ENCODE data around the gene NGFR.
"Not testable (repeated sequence)": the region's sequence is repeated elsewhere in the genome, so short reads cannot be mapped to it uniquely, and the experiment has no call there.

NGFR gene

GRCh38 chr17:49496867-49497147 is 1.7 kb downstream of the NGFR start:
- DNase-seq, result no peak

- DNase-seq, result no peak
Measured at GRCh38 chr17:49497148-49498028, 2.3 kb downstream of the NGFR start.

- no peak for DNase-seq
Measured at GRCh38 chr17:49498029-49498615, 3.0 kb downstream of the NGFR start.

- DNase-seq, result no peak
Measured at GRCh38 chr17:49501496-49501895, 6.4 kb downstream of the NGFR start.

GRCh38 chr17:49502254-49502653 is 7.2 kb downstream of the NGFR start:
- DNase-seq, result no peak

- DNase-seq, result not testable (repeated sequence)
Measured at GRCh38 chr17:49502680-49503079, 7.6 kb downstream of the NGFR start.

GRCh38 chr17:49504369-49504768 is 9.3 kb downstream of the NGFR start:
- no peak for DNase-seq

- no peak for DNase-seq
Measured at GRCh38 chr17:49505854-49506253, 10.8 kb downstream of the NGFR start.

- DNase-seq, result no peak
Measured at GRCh38 chr17:49506282-49506681, 11.2 kb downstream of the NGFR start.

GRCh38 chr17:49508061-49508865 is 13.2 kb downstream of the NGFR start:
- no peak for DNase-seq

- no peak for DNase-seq
Measured at GRCh38 chr17:49508866-49509587, 13.9 kb downstream of the NGFR start.

GRCh38 chr17:49509588-49509917 is 14.5 kb downstream of the NGFR start:
- DNase-seq, result no peak

- DNase-seq, result no peak
Measured at GRCh38 chr17:49510059-49510719, 15.1 kb downstream of the NGFR start.

- DNase-seq, result no peak
Measured at GRCh38 chr17:49510720-49511110, 15.6 kb downstream of the NGFR start.

- no peak for DNase-seq
Measured at GRCh38 chr17:49511810-49512209, 16.7 kb downstream of the NGFR start.

GRCh38 chr17:49512296-49513043 is 17.4 kb downstream of the NGFR start:
- no peak for DNase-seq

GRCh38 chr17:49513044-49513395 is 17.9 kb downstream of the NGFR start:
- DNase-seq, result no peak

- DNase-seq, result no peak
Measured at GRCh38 chr17:49513641-49514040, 18.5 kb downstream of the NGFR start.

- no peak for DNase-seq
Measured at GRCh38 chr17:49514071-49514721, 19.1 kb downstream of the NGFR start.

GRCh38 chr17:49515196-49515770 is 20.2 kb downstream of the NGFR start:
- DNase-seq, result peak; percentile 26

- DNase-seq, result no peak
Measured at GRCh38 chr17:49516180-49516579, 21.1 kb downstream of the NGFR start.

Measured in GDM1 (cell line).